Measurements from ENCODE around the gene WDR4. TPM values are rescaled to one million over a fixed set of nuclear protein-coding genes. Genes with fewer than 3 reads are reported as not detected.

The WDR4 gene
- total RNA-seq, 1 experiment from 2014 or later: 17.6 TPM

- H3K36me3 ChIP-seq (ENCODE audit: low read depth): no peaks in the 10 kb centered on the region
Measured at GRCh38 chr21:42850866-42851391, 28.4 kb downstream of the WDR4 start.

GRCh38 chr21:42850463-42850862, 28.9 kb downstream of the WDR4 start:
- H3K27me3 ChIP-seq (ENCODE audit: insufficient read depth, low read depth): no peaks in the 10 kb centered on the region
- H4K20me1 ChIP-seq (ENCODE audit: insufficient read depth): no peaks in the 10 kb centered on the region; the same call in 1 of the 2 replicates
- intact Hi-C loops (cut with micrococcal nuclease; ENCODE audit: unreplicated experiment): no loop called here
- no peaks in the 10 kb centered on the region for H3K36me3 ChIP-seq (ENCODE audit: low read depth)
- H3K27ac ChIP-seq: no peak overlapping the region
- H3K4me1 ChIP-seq (replicated peaks; ENCODE audit: insufficient read depth): no peaks in the 10 kb centered on the region
- no peaks in the 10 kb centered on the region for H3K79me2 ChIP-seq (ENCODE audit: low read depth)
- POLR2A ChIA-PET (ENCODE audit: unreplicated experiment): no interaction called here
- DNase-seq: no peak
- BruUV-seq (replicated peaks): no TSS peak
- H3F3A ChIP-seq (ENCODE audit: insufficient read depth, low read depth): no peaks in the 10 kb centered on the region
- H3K9me3 ChIP-seq (ENCODE audit: insufficient read depth, low read depth): no peaks in the 10 kb centered on the region
- H3K4me3 ChIP-seq: no peak overlapping the region
- H3K4me2 ChIP-seq: no peak overlapping the region
- CTCF ChIA-PET: no interaction called here
- H2AFZ ChIP-seq: no peak overlapping the region
- TF ChIP-seq CTCF (conservative IDR thresholded peaks at IDR 0.05) (no peak), EZH2 (IDR thresholded peaks at IDR 0.05; ENCODE audit: low read depth) (no peak)
- H3K9me2 ChIP-seq (ENCODE audit: insufficient read depth): no peaks in the 10 kb centered on the region

More at GRCh38 chr21:42850866-42851391, 28.4 kb downstream of the WDR4 start:
- no peak overlapping the region for H2AFZ ChIP-seq
- H3K9me3 ChIP-seq (ENCODE audit: insufficient read depth, low read depth): no peaks in the 10 kb centered on the region
- H3K27me3 ChIP-seq (ENCODE audit: insufficient read depth, low read depth): no peaks in the 10 kb centered on the region
- ChIA-PET CTCF (no interaction called here), POLR2A (ENCODE audit: unreplicated experiment) (no interaction called here)
- no peaks in the 10 kb centered on the region; the same call in 1 of the 2 replicates for H4K20me1 ChIP-seq (ENCODE audit: insufficient read depth)
- H3F3A ChIP-seq (ENCODE audit: insufficient read depth, low read depth): no peaks in the 10 kb centered on the region
- BruUV-seq (replicated peaks): no TSS peak
- no peak overlapping the region for H3K4me2 ChIP-seq
- intact Hi-C loops (cut with micrococcal nuclease; ENCODE audit: unreplicated experiment): no loop called here
- H3K4me1 ChIP-seq (replicated peaks; ENCODE audit: insufficient read depth): no peaks in the 10 kb centered on the region
- TF ChIP-seq EZH2 (IDR thresholded peaks at IDR 0.05; ENCODE audit: low read depth): no peak
- peak; percentile 46 for TF ChIP-seq CTCF (conservative IDR thresholded peaks at IDR 0.05)
- no peak for DNase-seq
- no peaks in the 10 kb centered on the region for H3K9me2 ChIP-seq (ENCODE audit: insufficient read depth)
- no peak overlapping the region for H3K4me3 ChIP-seq
- H3K27ac ChIP-seq: no peak overlapping the region
- no peaks in the 10 kb centered on the region for H3K79me2 ChIP-seq (ENCODE audit: low read depth)

- no peak overlapping the region for H3K27ac ChIP-seq
- no peak for DNase-seq
- H3K4me1 ChIP-seq (replicated peaks; ENCODE audit: insufficient read depth): no peaks in the 10 kb centered on the region
- no peak overlapping the region for H2AFZ ChIP-seq
- H4K20me1 ChIP-seq (ENCODE audit: insufficient read depth): peaks cover 4% of the 10 kb centered on the region
- no peaks in the 10 kb centered on the region for H3K9me3 ChIP-seq (ENCODE audit: insufficient read depth, low read depth)
- intact Hi-C loops (cut with micrococcal nuclease; ENCODE audit: unreplicated experiment): no loop called here
- POLR2A ChIA-PET (ENCODE audit: unreplicated experiment): no interaction called here
- no peaks in the 10 kb centered on the region for H3K79me2 ChIP-seq (ENCODE audit: low read depth)
- TF ChIP-seq EZH2 (IDR thresholded peaks at IDR 0.05; ENCODE audit: low read depth): no peak
- no peak for TF ChIP-seq CTCF (conservative IDR thresholded peaks at IDR 0.05)
- no peak overlapping the region for H3K4me2 ChIP-seq
- no peaks in the 10 kb centered on the region for H3K36me3 ChIP-seq (ENCODE audit: low read depth)
- CTCF ChIA-PET: no interaction called here
- no peaks in the 10 kb centered on the region for H3F3A ChIP-seq (ENCODE audit: insufficient read depth, low read depth)
- H3K27me3 ChIP-seq (ENCODE audit: insufficient read depth, low read depth): no peaks in the 10 kb centered on the region
- BruUV-seq (replicated peaks): no TSS peak
- no peak overlapping the region for H3K4me3 ChIP-seq
- no peaks in the 10 kb centered on the region for H3K9me2 ChIP-seq (ENCODE audit: insufficient read depth)
Measured at GRCh38 chr21:42849759-42850412, 29.5 kb downstream of the WDR4 start.
